GM21390 (cell line): ENCODE data around the gene CDK5RAP2.
"Not testable (repeated sequence)": the region's sequence is repeated elsewhere in the genome, so short reads cannot be mapped to it uniquely, and the experiment has no call there.

Experiments
- ATAC-seq: cut with Tn5 transposase; IDR thresholded peaks from one replicate; pipeline ENCODE4 v1.9.1; 2021; ENCODE audit not compliant: unreplicated experiment

CDK5RAP2 gene

GRCh38 chr9:120515996-120516395, 64.0 kb downstream of the CDK5RAP2 start:
- not testable (repeated sequence) for ATAC-seq

GRCh38 chr9:120515481-120515880, 64.5 kb downstream of the CDK5RAP2 start:
- ATAC-seq: not testable (repeated sequence)

GRCh38 chr9:120514405-120514804, 65.6 kb downstream of the CDK5RAP2 start:
- ATAC-seq: no peak

GRCh38 chr9:120513825-120514396, 66.1 kb downstream of the CDK5RAP2 start:
- ATAC-seq: no peak

- no peak for ATAC-seq
Measured at GRCh38 chr9:120510816-120511215, 69.2 kb downstream of the CDK5RAP2 start.

- ATAC-seq: no peak
Measured at GRCh38 chr9:120507936-120508510, 71.9 kb downstream of the CDK5RAP2 start.

- ATAC-seq: no peak
Measured at GRCh38 chr9:120505186-120505585, 74.8 kb downstream of the CDK5RAP2 start.

GRCh38 chr9:120500733-120501132, 79.2 kb downstream of the CDK5RAP2 start:
- no peak for ATAC-seq

- ATAC-seq: not testable (repeated sequence)
Measured at GRCh38 chr9:120497865-120498264, 82.1 kb downstream of the CDK5RAP2 start.

GRCh38 chr9:120496438-120496837, 83.5 kb downstream of the CDK5RAP2 start:
- not testable (repeated sequence) for ATAC-seq

GRCh38 chr9:120490888-120491595, 88.9 kb downstream of the CDK5RAP2 start:
- peak; percentile 98 for ATAC-seq

GRCh38 chr9:120486835-120487234, 93.1 kb downstream of the CDK5RAP2 start:
- no peak for ATAC-seq

GRCh38 chr9:120486347-120486746, 93.6 kb downstream of the CDK5RAP2 start:
- no peak for ATAC-seq

GRCh38 chr9:120485788-120486187, 94.2 kb downstream of the CDK5RAP2 start:
- ATAC-seq: no peak

- no peak for ATAC-seq
Measured at GRCh38 chr9:120484162-120484561, 95.8 kb downstream of the CDK5RAP2 start.

- ATAC-seq: no peak
Measured at GRCh38 chr9:120482424-120483186, 97.4 kb downstream of the CDK5RAP2 start.

- no peak for ATAC-seq
Measured at GRCh38 chr9:120481846-120482245, 98.1 kb downstream of the CDK5RAP2 start.

GRCh38 chr9:120481248-120481647, 98.7 kb downstream of the CDK5RAP2 start:
- ATAC-seq: no peak

GRCh38 chr9:120480707-120481106, 99.3 kb downstream of the CDK5RAP2 start:
- no peak for ATAC-seq

- no peak for ATAC-seq
Measured at GRCh38 chr9:120478208-120478607, 101.8 kb downstream of the CDK5RAP2 start.

GRCh38 chr9:120477534-120478001, 102.4 kb downstream of the CDK5RAP2 start:
- ATAC-seq: peak; percentile 68
